GM12878 (cell line): ENCODE results near the gene TMEM150B. TPM values are rescaled to one million over a fixed set of nuclear protein-coding genes. Genes with fewer than 3 reads are reported as not detected.

ENCODE experiments used
- ATAC-seq: fragments of 200-7000 bp; cut with Tn5 transposase; 3 replicates; pipeline ENCODE4 v1.9.1; 2020; ENCODE audit warnings: mild to moderate bottlenecking, moderate library complexity
- BruUV-seq: library from RNA; stranded (reverse); fragments of 400-500 nt; replicated peaks from 2 replicates; lab custom pipeline; 2021; lab: Mats Ljungman, UMichigan
- CTCF ChIA-PET: fragments of 300-600 bp; sonication (Branson Sonifier 250); formaldehyde crosslinking; extraction: SDS; loops from one replicate; lab custom pipeline; 2021; ENCODE audit warnings: inconsistent platforms; lab: Yijun Ruan, JAX
- POLR2A ChIA-PET: fragments of 350-600 bp; formaldehyde crosslinking; extraction: SDS; loops from one replicate; lab custom pipeline; 2021; ENCODE audit warnings: inconsistent platforms; lab: Charles Lee
- RAD21 ChIA-PET: fragments of 300-600 bp; sonication (Branson Sonifier 250); formaldehyde crosslinking; loops from one replicate; lab custom pipeline; 2023; ENCODE audit warnings: antibody characterized with exemption; ENCODE audit not compliant: unreplicated experiment; lab: Charles Lee
- SMC1A ChIA-PET: fragments of 300-600 bp; sonication (Branson Sonifier 250); formaldehyde crosslinking; loops from one replicate; lab custom pipeline; 2023; ENCODE audit not compliant: unreplicated experiment, uncharacterized antibody; lab: Charles Lee
- DNase-seq: peaks from one replicate; pipeline ENCODE4 v3.0.0-alpha.2; 2011; ENCODE audit warnings: low read depth, low spot score
- FAIRE-seq: peaks from 3 replicates; lab custom pipeline; 2011; peaks lifted over from hg19 to GRCh38; lab: Jason Lieb, UNC
- H2AFZ ChIP-seq: 2 replicates; pipeline ENCODE4 v1.6.0; 2011; ENCODE audit warnings: low read depth, low read length, control low read depth; ENCODE audit not compliant: control insufficient read depth
- H3K27ac ChIP-seq: 2 replicates; pipeline ENCODE4 v1.5.1; 2011; ENCODE audit warnings: control low read depth; ENCODE audit not compliant: control insufficient read depth, insufficient read depth
- H3K27me3 ChIP-seq, 2 experiments: replicated peaks in 1 of 2; 2 replicates each; pipeline versions ENCODE4 v1.6.0 to v1.6.1; 2011; ENCODE audit warnings: low read length in 1 of 2; ENCODE audit not compliant: control insufficient read depth in 2 of 2, insufficient read depth in 2 of 2
- H3K36me3 ChIP-seq, 2 experiments: 2 replicates each; pipeline ENCODE4 v1.5.1; 2011; ENCODE audit warnings: low read length in 1 of 2; ENCODE audit not compliant: control insufficient read depth in 2 of 2, insufficient read depth in 2 of 2
- H3K4me1 ChIP-seq: 2 replicates; pipeline ENCODE4 v1.6.1; 2011; ENCODE audit warnings: mild to moderate bottlenecking, low read length, moderate library complexity, mixed read lengths; ENCODE audit not compliant: control insufficient read depth, insufficient read depth
- H3K4me2 ChIP-seq: 2 replicates; pipeline ENCODE4 v1.6.0; 2011; ENCODE audit warnings: control low read depth; ENCODE audit not compliant: control insufficient read depth, insufficient read depth
- H3K4me3 ChIP-seq: fragments of 200-600 bp; sonication (generic); 2 replicates; pipeline ENCODE4 v1.5.1; 2016
- H3K79me2 ChIP-seq: 2 replicates; pipeline ENCODE4 v1.6.0; 2011; ENCODE audit warnings: low read length; ENCODE audit not compliant: control insufficient read depth, insufficient read depth
- H3K9ac ChIP-seq: 2 replicates; pipeline ENCODE4 v1.8.0; 2011; ENCODE audit warnings: low read length, control low read depth, mixed read lengths; ENCODE audit not compliant: control insufficient read depth, insufficient read depth
- H3K9me3 ChIP-seq: replicated peaks from 3 replicates; pipeline ENCODE4 v1.5.1; 2011; ENCODE audit warnings: mild to moderate bottlenecking, low read length; ENCODE audit not compliant: control insufficient read depth, insufficient read depth
- H4K20me1 ChIP-seq: 2 replicates; pipeline ENCODE4 v1.6.0; 2011; ENCODE audit not compliant: control insufficient read depth, insufficient read depth
- BACH1 ChIP-seq: fragments of 450-650 bp; IDR thresholded peaks from 2 replicates; pipeline ENCODE4 v1.6.1; 2017; ENCODE audit warnings: mild to moderate bottlenecking, borderline replicate concordance
- CHD2 ChIP-seq: IDR thresholded peaks from 2 replicates; pipeline ENCODE4 v1.6.1; 2011; ENCODE audit warnings: low read depth, low read length, improper control_type of control experiment, borderline replicate concordance
- CHD4 ChIP-seq: fragments of 200-600 bp; sonication (generic); IDR thresholded peaks from 2 replicates; pipeline ENCODE4 v1.6.1; 2016; ENCODE audit warnings: mild to moderate bottlenecking
- E4F1 ChIP-seq: fragments of 450-650 bp; IDR thresholded peaks from 2 replicates; pipeline ENCODE4 v1.6.1; 2018; ENCODE audit warnings: borderline replicate concordance, mild to moderate bottlenecking; ENCODE audit not compliant: partially characterized antibody
- EED ChIP-seq: sonication (generic); IDR thresholded peaks from 2 replicates; pipeline ENCODE4 v1.6.1; 2016; ENCODE audit warnings: antibody characterized with exemption, low read depth
- ESRRA ChIP-seq: IDR thresholded peaks from 2 replicates; pipeline ENCODE4 v1.6.1; 2012; ENCODE audit warnings: mild to moderate bottlenecking, low read length, improper control_type of control experiment
- FOS ChIP-seq: IDR thresholded peaks from 3 replicates; pipeline ENCODE4 v1.6.1; 2011; ENCODE audit warnings: borderline replicate concordance; ENCODE audit not compliant: insufficient read length; ENCODE audit errors: extremely low read depth
- KLF5 ChIP-seq: fragments of 450-650 bp; IDR thresholded peaks from 2 replicates; pipeline ENCODE4 v1.6.1; 2014; ENCODE audit warnings: mild to moderate bottlenecking; ENCODE audit not compliant: partially characterized antibody
- MEF2B ChIP-seq: fragments of 450-650 bp; IDR thresholded peaks from 2 replicates; pipeline ENCODE4 v1.6.1; 2018; ENCODE audit warnings: mild to moderate bottlenecking, moderate library complexity; ENCODE audit not compliant: partially characterized antibody, poor library complexity, severe bottlenecking
- MTA3 ChIP-seq: IDR thresholded peaks from 2 replicates; pipeline ENCODE4 v1.6.1; 2012; ENCODE audit warnings: low read length, inconsistent platforms, borderline replicate concordance
- NBN ChIP-seq: fragments of 450-650 bp; IDR thresholded peaks from 2 replicates; pipeline ENCODE4 v1.6.1; 2016
- RBBP5 ChIP-seq: fragments of 200-600 bp; sonication (generic); conservative IDR thresholded peaks from 2 replicates; pipeline ENCODE4 v1.6.1; 2016
- RELB ChIP-seq: fragments of 450-650 bp; IDR thresholded peaks from 2 replicates; pipeline ENCODE4 v1.6.1; 2017; ENCODE audit warnings: low read depth, mild to moderate bottlenecking, moderate library complexity
- SIX5 ChIP-seq: IDR thresholded peaks from 2 replicates; pipeline ENCODE4 v1.6.1; 2011; ENCODE audit warnings: mild to moderate bottlenecking, low read depth, low read length, moderate library complexity; ENCODE audit not compliant: severe bottlenecking
- TBL1XR1 ChIP-seq: IDR thresholded peaks from 2 replicates; pipeline ENCODE4 v1.6.1; 2012; ENCODE audit warnings: low read depth, low read length, improper control_type of control experiment
- YY1 ChIP-seq: IDR thresholded peaks from 2 replicates; pipeline ENCODE4 v1.6.1; 2011; ENCODE audit warnings: low read depth, mild to moderate bottlenecking, low read length
- WGBS: methylation state at CpG from one replicate; pipeline ENCODE4 v1.1.6; 2016; ENCODE audit warnings: low lambda C conversion rate; ENCODE audit not compliant: insufficient replicate concordance, insufficient coverage; ENCODE audit errors: missing lambda C conversion rate; 5-methylcytosine and 5-hydroxymethylcytosine counted together
- in situ Hi-C: fragments of 300-500 bp; cut with MboI; formaldehyde crosslinking; loops from 9 replicates; pipeline ENCODE4 v1.14.3; 2018; ENCODE audit warnings: mixed read lengths
- intact Hi-C: fragments of 100-400 bp; cut with micrococcal nuclease; formaldehyde crosslinking; loops from one replicate; pipeline ENCODE4 v1.14.2; 2022; ENCODE audit not compliant: unreplicated experiment
- polyA plus RNA-seq, 11 experiments: library from polyadenylated mRNA; depleted of rRNA in 4 of 11; unstranded in 6 of 11; stranded (reverse) in 5 of 11; fragments of >200 nt; fragmentation: Nextera tagmentation in 4 of 11; fragmentation: Illumina TruSeq in 1 of 11; extraction: Ambion mirVana in 4 of 11; extraction: Trizol in 1 of 11; gene quantifications; 1 replicate in 1 of 11; 2 replicates in 10 of 11; pipeline versions ENCODE4 v1.2.1 to v1.2.3, GENCODE V29; 2011 to 2016; ENCODE audit warnings: inconsistent platforms in 2 of 11, missing spikeins in 2 of 11, low read depth in 1 of 11
- total RNA-seq, 4 experiments: library from RNA; depleted of rRNA in 3 of 4; stranded (reverse); fragments of >200 nt in 3 of 4; fragmentation: Illumina TruSeq in 1 of 4; extraction: Trizol in 1 of 4; gene quantifications; 2 replicates each; pipeline versions ENCODE4 v1.2.1 to v1.2.3, GENCODE V29; 2013 to 2021

The TMEM150B gene
- total and polyA plus RNA-seq, 10 of the 15 experiments (the other 5 are each of a cell fraction or from before 2014, with no cell fraction given) = 0.09 to 0.23 (median 0.18) TPM; not detected in 6

GRCh38 chr19:55339105-55339888, 14.2 kb upstream of the TMEM150B start, which contains the start of gene KMT5C:
Gene KMT5C (plus strand): TSS chr19:55339876. CDS start chr19:55341937, 2,061 bp downstream.
- POLR2A ChIA-PET = interaction anchor here (0.5 to 2.1 kb wide), 27 partner anchors 8 to 1202 kb away, joined by 3 to 27 read pairs (median 4); partner anchors contain the start of genes CNOT3, HSPBP1, ISOC2 and PPP6R1
- RAD21 ChIA-PET = interaction anchor here (0.6 to 2.1 kb wide), 14 partner anchors 15 to 285 kb away, joined by 3 to 20 read pairs (median 4); partner anchors contain the start of genes HSPBP1, PPP6R1, TMEM150B and TMEM238
- intact Hi-C loops (loop anchor here (1.0 kb wide), 1 partner anchor 266 kb away; the partner anchor contains the start of gene ZNF865), in situ Hi-C loops (no loop called here)
- peaks cover 7% of the 10 kb centered on the region for H3K79me2 ChIP-seq
- H3K4me2 ChIP-seq = peak within 1 kb of the TSS; percentile 99
- H3K9me3 ChIP-seq = no peaks in the 10 kb centered on the region
- H3K4me3 ChIP-seq = peak within 1 kb of the TSS; percentile 85
- H4K20me1 ChIP-seq = no peaks in the 10 kb centered on the region
- WGBS = under 1% methylated on average over 60 of the region's 63 CpGs
- BruUV-seq = no TSS peak
- SMC1A ChIA-PET = interaction anchor here (0.7 to 3.3 kb wide), 9 partner anchors 11 to 88 kb away, joined by 3 to 16 read pairs (median 5); partner anchors contain the start of genes HSPBP1, PPP6R1, TMEM238 and UBE2S
- FAIRE-seq (peak; percentile 100), ATAC-seq (peak; percentile 93), DNase-seq (peak; percentile 100)
- peak within 1 kb of the TSS; percentile 93 for H3K9ac ChIP-seq
- H3K36me3 ChIP-seq = no peaks in the 10 kb centered on the region
- peak within 1 kb of the TSS; percentile 84 for H3K27ac ChIP-seq
- H3K27me3 ChIP-seq = no peaks in the 10 kb centered on the region; a peak in 1 of 4 replicates
- CTCF ChIA-PET = interaction anchor here (0.6 to 1.8 kb wide), 16 partner anchors 11 to 294 kb away, joined by 3 to 32 read pairs (median 4); partner anchors contain the start of genes HSPBP1, TMEM238 and ZNF628
- H3K4me1 ChIP-seq = peaks cover 10% of the 10 kb centered on the region
- peak within 1 kb of the TSS; percentile 97 for H2AFZ ChIP-seq
- 0 out of 2 replicates have a peak, but pooled peaks have one; percentile 25 for TF ChIP-seq YY1
- peak; percentile 84 for TF ChIP-seq FOS
- TF ChIP-seq RELB = peak; percentile 50; the same call in 1 of the 2 replicates
- 0 out of 2 replicates have a peak, but pooled peaks have one; percentile 29 for TF ChIP-seq TBL1XR1
- no peak for TF ChIP-seq MTA3
- peak; percentile 78 for TF ChIP-seq E4F1
- 0 out of 2 replicates have a peak, but pooled peaks have one; percentile 41 for TF ChIP-seq ESRRA
- TF ChIP-seq KLF5 = peak; percentile 96
- peak; percentile 66 for TF ChIP-seq MEF2B
- TF ChIP-seq CHD2 = peak; percentile 97
- peak; percentile 36; the same call in 1 of the 2 replicates for TF ChIP-seq BACH1
- TF ChIP-seq EED = 0 out of 2 replicates have a peak, but pooled peaks have one; percentile 29
- peak; percentile 5 for TF ChIP-seq SIX5
- peak; percentile 80 for TF ChIP-seq NBN
- TF ChIP-seq CHD4 = no peak
- no peak for TF ChIP-seq RBBP5
